ENCODE results near the gene SLC35B2.

The SLC35B2 gene

DNA sequence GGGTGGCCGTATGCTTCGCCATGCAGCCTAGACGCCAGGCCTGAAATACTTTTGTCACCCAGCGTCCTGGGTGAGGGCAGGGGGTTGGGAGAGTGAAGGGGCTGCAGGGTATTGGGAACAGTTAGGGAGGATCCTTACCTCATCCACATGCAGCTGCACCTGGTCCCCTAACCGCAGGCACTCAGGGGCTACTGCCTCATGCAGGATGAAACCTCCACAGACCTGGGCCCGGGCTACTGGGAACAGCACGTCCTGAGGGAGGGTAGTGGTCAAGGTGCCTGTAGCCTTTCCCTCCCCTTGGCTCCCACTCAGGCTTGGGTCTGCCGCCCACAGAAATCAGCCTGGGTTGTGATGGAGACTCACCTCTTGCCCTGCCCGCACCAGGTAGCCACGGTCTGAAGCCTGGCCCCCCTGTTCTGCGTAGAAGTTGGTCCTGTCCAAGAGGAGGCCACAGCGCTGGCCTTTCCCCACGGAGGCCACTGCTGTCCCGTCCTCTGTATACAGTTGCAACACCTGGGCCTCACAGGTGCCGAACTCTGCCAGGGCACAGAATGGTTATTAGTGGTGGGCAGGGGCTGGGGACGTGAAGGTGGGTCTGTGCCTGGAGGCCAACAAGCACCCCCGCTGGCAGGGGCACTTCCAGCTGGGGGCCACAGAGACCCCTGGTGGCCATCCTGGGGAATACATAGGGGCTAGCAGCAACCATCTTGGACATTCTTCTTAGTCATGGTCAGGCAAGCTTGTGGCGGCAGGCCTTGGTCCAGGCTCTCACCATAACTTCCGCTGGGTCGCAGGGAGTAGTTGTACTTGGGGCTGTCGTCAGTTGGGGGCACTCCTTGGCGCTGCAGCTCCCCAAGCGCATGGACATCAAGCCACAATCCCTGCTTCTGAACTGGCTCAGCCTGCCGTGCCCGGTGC, 47.2 kb upstream of the SLC35B2 start:
- TF ChIP-seq RAD21 (IDR thresholded peaks at IDR 0.05; ENCODE audit: low read depth) = peak; percentile 36; the same call in 1 of the 2 replicates
- TF ChIP-seq YY1 (IDR thresholded peaks at IDR 0.05; ENCODE audit: low read depth) = peak; percentile 49; the same call in 1 of the 2 replicates
- no peak for TF ChIP-seq EP300 (IDR thresholded peaks at IDR 0.05; ENCODE audit: borderline replicate concordance)
- TF ChIP-seq ZBTB7A (IDR thresholded peaks at IDR 0.05; ENCODE audit: low read depth) = 0 out of 2 replicates have a peak, but pooled peaks have one; percentile 61

DNA sequence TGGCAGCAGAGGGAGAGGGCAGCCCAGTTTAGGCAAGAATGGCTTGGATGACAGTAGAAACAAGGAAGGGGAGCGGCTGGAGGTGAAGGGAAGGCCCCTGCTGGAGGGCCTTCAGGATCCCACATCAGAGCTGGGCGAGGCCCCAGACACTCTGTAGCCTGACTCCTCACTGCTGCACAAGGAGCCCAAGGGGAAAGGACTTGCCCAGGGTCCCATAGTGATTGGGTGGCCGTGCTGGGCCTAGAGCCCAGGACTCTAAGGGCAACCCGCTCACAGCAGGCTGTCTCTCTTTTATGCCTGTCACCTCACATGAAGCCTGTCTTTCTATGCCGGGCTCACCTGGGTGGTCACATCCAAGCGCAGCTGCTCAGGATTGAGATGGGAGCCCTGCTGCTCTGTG, 46.5 kb upstream of the SLC35B2 start:
- TF ChIP-seq, protein P1, sequence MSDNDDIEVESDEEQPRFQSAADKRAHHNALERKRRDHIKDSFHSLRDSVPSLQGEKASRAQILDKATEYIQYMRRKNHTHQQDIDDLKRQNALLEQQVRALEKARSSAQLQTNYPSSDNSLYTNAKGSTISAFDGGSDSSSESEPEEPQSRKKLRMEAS (IDR thresholded peaks at IDR 0.05) = no peak
- TF ChIP-seq, protein P2, sequence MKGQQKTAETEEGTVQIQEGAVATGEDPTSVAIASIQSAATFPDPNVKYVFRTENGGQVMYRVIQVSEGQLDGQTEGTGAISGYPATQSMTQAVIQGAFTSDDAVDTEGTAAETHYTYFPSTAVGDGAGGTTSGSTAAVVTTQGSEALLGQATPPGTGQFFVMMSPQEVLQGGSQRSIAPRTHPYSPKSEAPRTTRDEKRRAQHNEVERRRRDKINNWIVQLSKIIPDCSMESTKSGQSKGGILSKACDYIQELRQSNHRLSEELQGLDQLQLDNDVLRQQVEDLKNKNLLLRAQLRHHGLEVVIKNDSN (IDR thresholded peaks at IDR 0.05) = no peak
- TF ChIP-seq FOXM1 (IDR thresholded peaks at IDR 0.05; ENCODE audit: borderline replicate concordance, low read depth) (no peak), TAF1 (IDR thresholded peaks at IDR 0.05; ENCODE audit: low read depth) (no peak), TEAD4 (IDR thresholded peaks at IDR 0.05) (no peak), ZBTB7A (IDR thresholded peaks at IDR 0.05; ENCODE audit: low read depth) (no peak), RAD21 (IDR thresholded peaks at IDR 0.05; ENCODE audit: low read depth) (no peak), NFIC (IDR thresholded peaks at IDR 0.05) (no peak), EP300 (IDR thresholded peaks at IDR 0.05; ENCODE audit: borderline replicate concordance) (no peak), EGR1 (IDR thresholded peaks at IDR 0.05) (no peak), CEBPB (IDR thresholded peaks at IDR 0.05) (no peak), TCF12 (IDR thresholded peaks at IDR 0.05; ENCODE audit: low read depth) (no peak), YY1 (IDR thresholded peaks at IDR 0.05; ENCODE audit: low read depth) (no peak), CREB1 (IDR thresholded peaks at IDR 0.05; ENCODE audit: low read depth) (no peak)
- TF ChIP-seq, protein P3, sequence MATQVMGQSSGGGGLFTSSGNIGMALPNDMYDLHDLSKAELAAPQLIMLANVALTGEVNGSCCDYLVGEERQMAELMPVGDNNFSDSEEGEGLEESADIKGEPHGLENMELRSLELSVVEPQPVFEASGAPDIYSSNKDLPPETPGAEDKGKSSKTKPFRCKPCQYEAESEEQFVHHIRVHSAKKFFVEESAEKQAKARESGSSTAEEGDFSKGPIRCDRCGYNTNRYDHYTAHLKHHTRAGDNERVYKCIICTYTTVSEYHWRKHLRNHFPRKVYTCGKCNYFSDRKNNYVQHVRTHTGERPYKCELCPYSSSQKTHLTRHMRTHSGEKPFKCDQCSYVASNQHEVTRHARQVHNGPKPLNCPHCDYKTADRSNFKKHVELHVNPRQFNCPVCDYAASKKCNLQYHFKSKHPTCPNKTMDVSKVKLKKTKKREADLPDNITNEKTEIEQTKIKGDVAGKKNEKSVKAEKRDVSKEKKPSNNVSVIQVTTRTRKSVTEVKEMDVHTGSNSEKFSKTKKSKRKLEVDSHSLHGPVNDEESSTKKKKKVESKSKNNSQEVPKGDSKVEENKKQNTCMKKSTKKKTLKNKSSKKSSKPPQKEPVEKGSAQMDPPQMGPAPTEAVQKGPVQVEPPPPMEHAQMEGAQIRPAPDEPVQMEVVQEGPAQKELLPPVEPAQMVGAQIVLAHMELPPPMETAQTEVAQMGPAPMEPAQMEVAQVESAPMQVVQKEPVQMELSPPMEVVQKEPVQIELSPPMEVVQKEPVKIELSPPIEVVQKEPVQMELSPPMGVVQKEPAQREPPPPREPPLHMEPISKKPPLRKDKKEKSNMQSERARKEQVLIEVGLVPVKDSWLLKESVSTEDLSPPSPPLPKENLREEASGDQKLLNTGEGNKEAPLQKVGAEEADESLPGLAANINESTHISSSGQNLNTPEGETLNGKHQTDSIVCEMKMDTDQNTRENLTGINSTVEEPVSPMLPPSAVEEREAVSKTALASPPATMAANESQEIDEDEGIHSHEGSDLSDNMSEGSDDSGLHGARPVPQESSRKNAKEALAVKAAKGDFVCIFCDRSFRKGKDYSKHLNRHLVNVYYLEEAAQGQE (IDR thresholded peaks at IDR 0.05; ENCODE audit: low read depth) = no peak

DNA sequence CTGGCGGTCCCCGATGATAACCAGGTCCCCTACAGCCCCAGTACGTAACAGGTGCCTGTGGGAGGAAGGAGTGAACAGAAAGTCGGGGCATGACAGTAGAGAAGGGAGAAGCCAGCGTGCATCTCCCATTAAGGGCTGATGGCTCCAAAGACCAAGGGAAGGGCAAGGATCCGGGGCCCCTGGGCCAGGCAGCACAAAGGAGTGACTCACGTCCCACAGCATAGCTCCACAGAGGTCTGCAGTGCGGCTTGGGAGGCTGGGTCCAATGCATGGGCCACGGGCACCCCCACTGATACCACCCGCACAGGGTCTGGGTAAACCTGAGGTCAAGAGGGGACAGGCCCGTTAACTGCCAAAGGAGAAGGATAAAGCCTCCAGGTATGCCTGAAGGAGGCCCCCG, 45.5 kb upstream of the SLC35B2 start:
- TF ChIP-seq CEBPB (IDR thresholded peaks at IDR 0.05) (no peak), FOXM1 (IDR thresholded peaks at IDR 0.05; ENCODE audit: borderline replicate concordance, low read depth) (no peak), NFIC (IDR thresholded peaks at IDR 0.05) (no peak), EGR1 (IDR thresholded peaks at IDR 0.05) (no peak), TAF1 (IDR thresholded peaks at IDR 0.05; ENCODE audit: low read depth) (no peak), TEAD4 (IDR thresholded peaks at IDR 0.05) (no peak), TCF12 (IDR thresholded peaks at IDR 0.05; ENCODE audit: low read depth) (no peak), ZBTB7A (IDR thresholded peaks at IDR 0.05; ENCODE audit: low read depth) (no peak), YY1 (IDR thresholded peaks at IDR 0.05; ENCODE audit: low read depth) (no peak), CREB1 (IDR thresholded peaks at IDR 0.05; ENCODE audit: low read depth) (no peak), EP300 (IDR thresholded peaks at IDR 0.05; ENCODE audit: borderline replicate concordance) (no peak), RAD21 (IDR thresholded peaks at IDR 0.05; ENCODE audit: low read depth) (no peak)
- TF ChIP-seq, protein P2 (IDR thresholded peaks at IDR 0.05) = no peak
- TF ChIP-seq, protein P3 (IDR thresholded peaks at IDR 0.05; ENCODE audit: low read depth) = no peak
- TF ChIP-seq, protein P1 (IDR thresholded peaks at IDR 0.05) = no peak

DNA sequence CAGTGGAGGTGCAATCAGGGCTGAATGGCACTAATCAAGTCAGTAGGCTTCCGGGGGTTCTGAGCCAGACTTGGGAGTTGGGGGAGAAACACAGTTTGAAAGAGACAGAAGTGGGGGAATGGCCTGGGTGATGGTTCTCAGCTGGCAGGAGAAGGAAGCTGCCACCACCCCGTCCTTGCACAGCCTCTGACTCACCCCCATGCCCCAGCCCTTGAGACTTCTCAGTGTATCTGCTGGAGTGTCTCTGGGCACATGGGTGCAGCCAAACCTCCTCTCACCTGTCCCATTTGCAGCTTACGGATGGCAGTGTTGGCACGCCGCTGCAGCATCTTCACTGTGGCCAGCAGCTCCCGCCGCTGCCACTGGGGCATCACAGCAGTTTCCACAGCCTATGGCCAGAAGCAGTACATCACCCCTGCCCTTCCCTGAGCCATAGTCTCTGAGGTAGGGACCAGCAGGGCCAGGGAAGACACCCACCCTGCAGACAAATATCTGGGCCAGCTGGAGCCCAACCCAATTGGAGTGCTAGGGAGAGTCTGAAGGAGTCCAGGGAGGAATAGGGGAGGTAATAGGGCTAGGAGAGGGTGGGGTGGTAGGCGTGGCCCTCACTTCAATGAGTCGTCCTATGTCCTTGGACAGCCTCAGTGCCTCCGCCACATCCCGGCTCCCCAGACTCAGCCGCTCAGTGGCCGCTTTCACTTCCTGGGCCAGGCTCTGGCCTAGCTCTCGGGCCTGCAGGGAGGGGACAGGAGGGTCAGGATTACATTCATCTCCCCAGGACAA, 44.6 kb upstream of the SLC35B2 start:
- TF ChIP-seq, protein P1 (IDR thresholded peaks at IDR 0.05) = no peak
- no peak for TF ChIP-seq YY1 (IDR thresholded peaks at IDR 0.05; ENCODE audit: low read depth)
- TF ChIP-seq CEBPB (IDR thresholded peaks at IDR 0.05) = no peak
- no peak for TF ChIP-seq CREB1 (IDR thresholded peaks at IDR 0.05; ENCODE audit: low read depth)
- no peak for TF ChIP-seq TEAD4 (IDR thresholded peaks at IDR 0.05)
- TF ChIP-seq, protein P3 (IDR thresholded peaks at IDR 0.05; ENCODE audit: low read depth) = no peak
- TF ChIP-seq EP300 (IDR thresholded peaks at IDR 0.05; ENCODE audit: borderline replicate concordance) = no peak
- TF ChIP-seq TCF12 (IDR thresholded peaks at IDR 0.05; ENCODE audit: low read depth) = no peak
- TF ChIP-seq NFIC (IDR thresholded peaks at IDR 0.05) = no peak
- no peak for TF ChIP-seq ZBTB7A (IDR thresholded peaks at IDR 0.05; ENCODE audit: low read depth)
